HG03378 (cell line): ENCODE data around the gene CNOT4.

Experiments used
- ATAC-seq: cut with Tn5 transposase; IDR thresholded peaks from one replicate; pipeline ENCODE4 v1.9.1; 2021; ENCODE audit warnings: mild to moderate bottlenecking, moderate library complexity; ENCODE audit not compliant: unreplicated experiment

The CNOT4 gene, protein sequence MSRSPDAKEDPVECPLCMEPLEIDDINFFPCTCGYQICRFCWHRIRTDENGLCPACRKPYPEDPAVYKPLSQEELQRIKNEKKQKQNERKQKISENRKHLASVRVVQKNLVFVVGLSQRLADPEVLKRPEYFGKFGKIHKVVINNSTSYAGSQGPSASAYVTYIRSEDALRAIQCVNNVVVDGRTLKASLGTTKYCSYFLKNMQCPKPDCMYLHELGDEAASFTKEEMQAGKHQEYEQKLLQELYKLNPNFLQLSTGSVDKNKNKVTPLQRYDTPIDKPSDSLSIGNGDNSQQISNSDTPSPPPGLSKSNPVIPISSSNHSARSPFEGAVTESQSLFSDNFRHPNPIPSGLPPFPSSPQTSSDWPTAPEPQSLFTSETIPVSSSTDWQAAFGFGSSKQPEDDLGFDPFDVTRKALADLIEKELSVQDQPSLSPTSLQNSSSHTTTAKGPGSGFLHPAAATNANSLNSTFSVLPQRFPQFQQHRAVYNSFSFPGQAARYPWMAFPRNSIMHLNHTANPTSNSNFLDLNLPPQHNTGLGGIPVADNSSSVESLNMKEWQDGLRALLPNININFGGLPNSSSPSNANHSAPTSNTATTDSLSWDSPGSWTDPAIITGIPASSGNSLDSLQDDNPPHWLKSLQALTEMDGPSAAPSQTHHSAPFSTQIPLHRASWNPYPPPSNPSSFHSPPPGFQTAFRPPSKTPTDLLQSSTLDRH

GRCh38 chr7:135509839-135510591 is at the start of gene CNOT4:
CNOT4 (minus strand) TSS chr7:135510102; CDS start chr7:135438331, 71,771 bp downstream.
- peak; percentile 88 for ATAC-seq

DNA sequence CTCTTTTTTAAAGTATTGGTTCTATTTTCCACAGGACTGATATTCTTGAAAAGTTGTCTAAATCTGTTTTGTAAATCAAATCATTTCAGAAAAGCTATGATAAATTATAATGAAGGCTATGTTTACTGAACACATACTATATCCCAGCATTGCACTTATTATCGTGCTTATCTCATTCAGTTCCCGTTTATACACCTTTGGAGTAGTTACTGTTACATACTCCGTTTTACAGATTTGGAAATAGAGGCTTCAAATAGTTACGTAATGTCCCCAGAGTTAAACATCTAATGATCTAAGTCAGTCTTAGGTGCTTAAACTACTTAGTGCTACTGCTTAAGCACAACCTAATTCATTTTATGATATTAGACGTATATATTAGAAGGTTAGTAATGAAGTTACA is 49.0 kb upstream of the CNOT4 start:
- no peak for ATAC-seq

- ATAC-seq, result peak; percentile 69
Observed at GRCh38 chr7:135558337-135558767, 48.5 kb upstream of the CNOT4 start.

DNA sequence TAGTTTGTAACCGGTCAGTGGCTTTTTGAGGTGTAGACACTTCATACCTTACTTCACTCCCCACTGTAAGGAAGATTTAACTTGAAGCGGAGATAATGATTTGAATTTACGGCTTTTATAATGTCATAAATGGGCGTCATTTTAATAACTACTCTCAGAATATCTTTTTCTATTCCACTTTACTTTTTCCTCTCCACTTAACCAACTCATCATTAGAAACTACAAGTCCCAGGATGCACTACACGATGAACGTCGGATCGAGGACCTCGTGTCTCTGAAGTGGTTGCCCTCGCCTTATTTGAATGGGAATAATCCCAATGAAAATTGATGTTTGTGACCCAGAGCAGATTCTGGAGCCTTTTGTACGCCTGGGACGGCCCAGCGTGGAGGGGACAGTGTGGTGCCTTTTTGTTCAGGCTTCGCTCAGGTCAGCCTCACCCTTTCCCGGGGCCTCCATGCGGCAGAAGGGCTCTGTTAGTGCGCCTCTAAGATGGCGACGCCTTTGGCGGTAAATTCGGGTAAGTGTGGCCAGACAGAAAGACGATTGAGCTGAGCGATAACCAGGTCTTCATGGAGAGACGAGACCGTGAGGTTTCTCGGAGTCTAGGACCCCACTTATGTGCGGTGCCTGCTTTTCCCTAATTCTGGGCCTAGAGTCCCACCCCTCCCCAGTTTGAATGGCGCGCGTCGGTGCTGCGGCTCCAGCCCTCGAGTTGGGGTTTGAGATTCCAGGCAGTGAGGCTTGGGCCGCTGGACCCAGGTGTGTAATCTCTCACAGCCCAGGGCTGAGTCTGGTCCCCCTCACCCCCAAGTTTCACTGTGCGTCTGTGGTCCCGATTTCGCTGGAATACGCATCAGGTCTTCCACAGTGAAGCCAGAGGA is 47.8 kb upstream of the CNOT4 start, which contains the start of gene NUP205:
Gene NUP205 (plus strand): TSS at position 463 of the 882 bp plus-strand sequence. CDS start 28 bp downstream, at position 491.
- ATAC-seq, result peak; percentile 76

GRCh38 chr7:135553346-135553745 is 43.4 kb upstream of the CNOT4 start:
- no peak for ATAC-seq

DNA sequence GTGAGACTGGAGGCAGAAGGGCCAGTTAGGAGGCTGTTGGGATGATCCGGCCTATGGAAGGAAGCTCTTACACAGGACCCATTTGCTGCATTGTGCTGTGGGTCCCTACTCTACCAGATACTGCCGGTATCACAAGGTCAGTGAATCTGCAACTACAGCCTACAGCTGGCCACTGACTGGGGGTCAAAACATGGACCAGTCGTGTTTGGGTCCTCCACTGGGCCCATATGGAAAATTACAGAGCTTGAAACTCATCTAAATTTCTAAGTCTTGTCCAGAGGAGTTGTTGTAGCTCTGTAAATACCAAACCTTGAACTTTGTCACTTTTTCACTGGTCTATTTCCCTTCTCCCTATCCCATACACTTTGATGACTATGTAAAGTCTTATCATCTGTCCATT is 42.2 kb upstream of the CNOT4 start:
- ATAC-seq, result no peak

DNA sequence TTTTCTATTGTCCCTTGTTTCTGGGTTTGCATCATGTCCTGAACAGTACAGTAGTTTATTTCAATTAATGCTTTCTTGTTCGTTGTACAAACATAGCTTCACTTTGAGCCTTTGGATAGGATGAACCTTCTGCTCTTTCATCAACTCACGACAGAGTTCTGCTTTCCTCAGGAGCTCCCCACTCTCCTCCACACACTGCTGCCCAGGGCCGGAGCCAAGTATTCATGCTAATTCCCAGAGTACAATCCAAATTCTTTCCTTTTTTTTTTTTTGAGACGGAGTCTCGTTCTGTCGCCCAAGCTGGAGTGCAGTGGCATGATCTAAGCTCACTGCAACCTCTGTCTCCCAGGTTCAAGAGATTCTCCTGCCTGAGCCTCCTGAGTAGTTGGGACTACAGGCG is 40.3 kb upstream of the CNOT4 start:
- ATAC-seq, result no peak

DNA sequence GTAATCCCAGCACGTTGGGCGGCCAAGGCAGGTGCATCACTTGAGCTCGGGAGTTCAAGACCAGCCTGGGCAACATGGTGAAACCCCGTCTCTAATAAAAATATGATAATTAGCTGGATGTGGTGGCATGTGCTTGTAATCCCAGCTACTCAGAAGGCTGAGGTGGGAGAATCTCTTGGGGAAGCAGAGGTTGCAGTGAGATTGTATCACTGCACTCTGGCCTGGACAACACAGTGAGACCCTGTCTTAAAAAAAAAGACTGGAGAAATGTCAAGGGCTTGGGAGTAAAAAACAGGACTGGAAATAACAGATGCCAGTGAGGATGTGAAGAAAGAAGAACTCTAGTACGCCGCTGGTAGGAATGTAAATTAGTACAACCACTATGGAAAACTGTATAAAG is 31.1 kb upstream of the CNOT4 start:
- no peak for ATAC-seq

- no peak for ATAC-seq
Observed at GRCh38 chr7:135539629-135540028, 29.7 kb upstream of the CNOT4 start.

- no peak for ATAC-seq
Observed at GRCh38 chr7:135538376-135538775, 28.5 kb upstream of the CNOT4 start.

- no peak for ATAC-seq
Observed at GRCh38 chr7:135537905-135538304, 28.0 kb upstream of the CNOT4 start.

DNA sequence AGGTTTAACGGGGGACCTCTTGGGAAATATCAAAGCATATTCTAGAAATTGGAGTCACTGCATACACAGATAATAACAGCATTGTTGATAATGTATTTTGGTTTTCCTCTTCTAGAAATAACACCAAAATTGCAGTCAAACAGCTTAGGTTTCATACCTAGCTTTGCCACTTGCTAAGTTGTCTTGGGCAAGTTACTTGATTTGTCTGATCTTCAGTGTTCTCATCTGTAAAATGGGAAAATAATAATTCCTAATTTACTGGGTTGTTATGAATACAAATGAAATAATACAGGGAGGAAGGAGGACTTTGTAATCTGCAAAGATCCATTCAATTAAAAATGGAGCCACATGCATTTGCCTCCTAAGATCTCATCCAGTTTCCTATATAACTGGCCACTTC is 27.6 kb upstream of the CNOT4 start:
- ATAC-seq, result no peak

GRCh38 chr7:135536150-135536549 is 26.2 kb upstream of the CNOT4 start:
- ATAC-seq, result no peak

DNA sequence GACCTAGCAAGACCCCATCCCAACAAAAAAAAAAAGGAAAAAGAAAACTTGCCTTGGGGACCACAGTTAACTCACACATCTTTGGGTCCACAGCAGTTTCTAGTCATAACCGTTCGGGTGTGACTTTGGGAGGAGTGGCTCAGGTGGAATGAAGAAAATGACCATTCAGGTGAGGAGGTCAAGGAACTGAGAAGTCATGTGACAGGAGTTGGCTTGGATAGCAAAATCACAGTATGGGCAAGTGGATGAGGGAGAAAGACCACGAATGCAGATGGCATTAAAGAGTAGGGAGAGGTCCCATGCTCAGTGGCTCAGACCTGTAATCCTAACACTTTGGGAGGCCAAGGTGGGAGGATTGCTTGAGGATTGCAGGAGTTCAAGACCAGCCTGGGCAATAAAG is 17.1 kb upstream of the CNOT4 start:
- ATAC-seq, result no peak

- ATAC-seq, result no peak
Observed at GRCh38 chr7:135525426-135525825, 15.5 kb upstream of the CNOT4 start.

- ATAC-seq, result no peak
Observed at GRCh38 chr7:135523146-135523545, 13.2 kb upstream of the CNOT4 start.

DNA sequence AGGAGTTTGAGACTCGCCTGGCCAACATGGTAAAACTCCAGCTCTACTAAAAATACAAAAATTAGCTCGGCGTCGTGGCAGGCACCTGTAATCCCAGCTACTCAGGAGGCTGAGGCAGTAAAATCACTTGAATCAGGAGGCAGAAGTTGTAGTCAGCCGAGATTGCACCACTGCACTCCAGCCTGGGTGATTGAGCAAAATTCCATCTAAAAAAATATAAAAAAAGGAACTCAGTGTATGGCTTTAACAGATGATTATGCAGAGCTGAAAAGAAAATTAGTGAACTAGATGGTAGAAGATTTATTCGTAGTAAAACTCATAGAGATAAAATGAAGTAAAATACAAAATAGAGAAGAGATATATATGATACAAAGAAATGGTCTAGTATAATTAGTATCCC is 12.6 kb upstream of the CNOT4 start:
- no peak for ATAC-seq

DNA sequence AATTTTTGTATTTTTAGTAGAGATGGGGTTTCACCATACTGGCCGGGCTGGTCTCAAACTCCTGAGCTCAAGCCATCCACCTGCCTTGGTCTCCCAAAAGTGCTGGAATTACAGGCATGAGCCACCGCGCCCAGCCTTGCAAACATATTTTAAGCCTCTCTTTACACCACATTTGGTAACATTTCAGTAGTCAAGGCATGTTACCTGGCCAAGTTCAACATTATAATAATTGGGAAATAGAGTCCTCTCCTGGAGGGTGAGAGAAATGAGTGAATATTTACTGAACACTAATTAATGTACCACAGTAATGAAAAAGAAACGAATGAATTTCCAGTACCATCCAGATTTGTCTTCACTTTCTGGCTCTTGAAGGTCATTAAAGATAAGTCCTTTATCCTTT is 10.0 kb upstream of the CNOT4 start:
- no peak for ATAC-seq

DNA sequence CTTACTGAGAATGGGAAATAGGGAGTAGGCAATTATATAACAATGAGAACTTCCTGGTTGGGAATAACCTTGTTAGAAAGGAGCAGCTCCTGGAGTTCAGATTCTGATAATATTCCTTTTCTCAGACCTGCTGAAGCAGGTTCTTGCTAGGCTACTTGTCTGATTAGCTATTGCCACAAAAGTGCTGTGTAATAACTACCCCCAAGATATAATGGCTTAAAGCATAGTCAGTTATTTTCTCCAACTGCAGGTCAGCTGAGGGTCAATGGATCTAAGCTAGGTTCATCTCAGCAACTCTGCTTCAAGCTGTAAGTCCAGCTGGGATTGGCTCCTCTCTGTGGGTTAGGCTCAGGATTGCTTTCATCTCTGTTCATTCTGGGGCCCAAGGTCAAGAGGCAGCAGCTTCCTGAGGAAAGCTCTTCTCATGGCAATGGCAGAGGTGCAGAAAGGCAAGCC is 9.4 kb upstream of the CNOT4 start:
- no peak for ATAC-seq

- no peak for ATAC-seq
Observed at GRCh38 chr7:135518748-135519147, 8.8 kb upstream of the CNOT4 start.
